Measurements from ENCODE around the gene FARP1.

Gene FARP1

GRCh38 chr13:98175043-98175442, 32.1 kb downstream of the FARP1 start:
- Mint-ChIP-seq H3K36me3 (no peaks in the 10 kb centered on the region), H3K4me1 (no peaks in the 10 kb centered on the region), H3K9me3 (peaks cover 2% of the 10 kb centered on the region), H3K4me3 (no peak overlapping the region), H3K27ac (no peak overlapping the region), H3K27me3 (peaks cover 21% of the 10 kb centered on the region)
- DNase-seq = no peak
- CTCF ChIA-PET = no interaction called here

- H3K27me3 Mint-ChIP-seq = peaks cover 23% of the 10 kb centered on the region
- H3K36me3 Mint-ChIP-seq = no peaks in the 10 kb centered on the region
- H3K27ac Mint-ChIP-seq = no peak overlapping the region
- no peak overlapping the region for H3K4me3 Mint-ChIP-seq
- H3K4me1 Mint-ChIP-seq = no peaks in the 10 kb centered on the region
- no peak for DNase-seq
- CTCF ChIA-PET = no interaction called here
- H3K9me3 Mint-ChIP-seq = peaks cover 2% of the 10 kb centered on the region
These were observed 32.9 kb downstream of the FARP1 start for GRCh38 chr13:98175823-98176222.

- Mint-ChIP-seq H3K4me3 (no peak within 1 kb of the TSS), H3K27ac (no peak within 1 kb of the TSS), H3K9me3 (peaks cover 2% of the 10 kb centered on the region), H3K27me3 (peaks cover 19% of the 10 kb centered on the region), H3K4me1 (no peaks in the 10 kb centered on the region), H3K36me3 (no peaks in the 10 kb centered on the region)
- CTCF ChIA-PET = no interaction called here
- no peak for DNase-seq
These were observed 34.1 kb downstream of the FARP1 start, which contains the start of gene RNF113B for GRCh38 chr13:98176777-98177608. Gene RNF113B (minus strand): TSS chr13:98177269. CDS start chr13:98177236, 33 bp downstream.

- Mint-ChIP-seq H3K27me3 (peaks cover 4% of the 10 kb centered on the region), H3K4me3 (no peak overlapping the region), H3K4me1 (no peaks in the 10 kb centered on the region), H3K36me3 (no peaks in the 10 kb centered on the region), H3K9me3 (peaks cover 2% of the 10 kb centered on the region), H3K27ac (no peak overlapping the region)
- DNase-seq = no peak
- CTCF ChIA-PET = no interaction called here
These were observed 37.2 kb downstream of the FARP1 start for GRCh38 chr13:98180092-98180491.

DNA sequence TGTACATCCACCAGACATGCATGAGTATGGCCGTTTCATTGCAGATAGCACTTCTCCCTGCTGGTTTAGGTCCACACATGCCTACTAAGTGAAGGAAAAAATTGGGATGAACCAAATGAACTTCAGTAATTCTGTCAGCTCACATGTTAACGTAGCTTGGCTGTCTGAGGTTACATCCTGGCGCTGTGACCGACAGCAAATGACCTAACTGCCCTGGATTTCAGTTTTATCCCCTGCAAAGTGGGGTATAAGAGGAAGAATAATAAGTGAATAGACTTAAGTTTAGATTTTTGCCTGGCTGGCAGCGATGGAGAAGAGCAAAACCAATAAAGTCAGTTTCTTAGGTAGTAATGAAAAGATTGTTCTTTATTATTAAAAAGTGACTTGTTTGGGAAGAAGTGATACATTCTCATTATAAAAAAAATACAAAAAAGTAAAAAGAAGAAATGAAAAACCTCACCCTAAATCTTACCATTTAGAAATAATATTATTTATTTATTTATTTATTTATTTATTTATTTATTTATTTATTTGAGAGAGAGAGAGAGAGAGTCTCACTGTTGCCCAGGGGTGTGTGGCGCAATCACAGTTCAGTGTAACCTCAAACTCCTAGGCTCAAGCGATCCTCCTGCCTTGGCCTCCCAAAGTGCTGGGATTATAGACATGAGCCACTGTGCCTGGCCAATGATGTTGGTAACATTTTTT, 38.4 kb downstream of the FARP1 start:
- Mint-ChIP-seq H3K4me1 (no peaks in the 10 kb centered on the region), H3K4me3 (no peak overlapping the region), H3K27ac (no peak overlapping the region), H3K9me3 (peaks cover 2% of the 10 kb centered on the region), H3K27me3 (peaks cover 4% of the 10 kb centered on the region), H3K36me3 (no peaks in the 10 kb centered on the region)
- no peak for DNase-seq
- CTCF ChIA-PET = no interaction called here

- Mint-ChIP-seq H3K27me3 (peaks cover 4% of the 10 kb centered on the region), H3K9me3 (peaks cover 2% of the 10 kb centered on the region), H3K4me3 (no peak overlapping the region), H3K36me3 (no peaks in the 10 kb centered on the region), H3K27ac (no peak overlapping the region), H3K4me1 (no peaks in the 10 kb centered on the region)
- CTCF ChIA-PET = no interaction called here
- no peak for DNase-seq
These were observed 39.3 kb downstream of the FARP1 start for GRCh38 chr13:98182153-98182552.

DNA sequence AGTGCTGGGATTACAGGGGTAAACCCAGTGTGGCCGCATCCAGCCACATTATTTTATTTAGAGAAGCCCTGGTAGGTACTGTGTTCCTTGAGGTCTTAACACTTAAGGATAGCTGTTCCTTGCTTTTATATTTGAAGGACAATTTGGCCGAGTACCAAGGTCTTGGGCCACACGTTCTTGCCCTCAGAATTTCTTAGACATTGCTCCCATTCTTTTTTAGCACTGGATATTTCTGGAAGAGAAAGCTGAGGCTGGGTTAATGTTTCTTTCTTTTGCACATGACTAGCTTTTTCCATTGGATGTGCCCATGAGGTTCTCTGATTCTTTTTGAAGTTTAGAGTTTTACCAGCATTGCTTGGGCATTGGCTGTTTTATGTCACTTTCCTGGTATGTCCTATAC, 39.7 kb downstream of the FARP1 start:
- Mint-ChIP-seq H3K27ac (no peak overlapping the region), H3K27me3 (peaks cover 4% of the 10 kb centered on the region), H3K9me3 (peaks cover 1% of the 10 kb centered on the region), H3K4me3 (no peak overlapping the region), H3K36me3 (no peaks in the 10 kb centered on the region), H3K4me1 (no peaks in the 10 kb centered on the region)
- CTCF ChIA-PET = no interaction called here
- DNase-seq = no peak

- CTCF ChIA-PET = no interaction called here
- no peak for DNase-seq
- no peaks in the 10 kb centered on the region for H3K36me3 Mint-ChIP-seq
- H3K4me1 Mint-ChIP-seq = no peaks in the 10 kb centered on the region
- H3K9me3 Mint-ChIP-seq = no peaks in the 10 kb centered on the region
- no peak overlapping the region for H3K4me3 Mint-ChIP-seq
- peaks cover 4% of the 10 kb centered on the region for H3K27me3 Mint-ChIP-seq
- no peak overlapping the region for H3K27ac Mint-ChIP-seq
These were observed 41.9 kb downstream of the FARP1 start for GRCh38 chr13:98184792-98185191.

GRCh38 chr13:98187155-98187964, 44.5 kb downstream of the FARP1 start:
- CTCF ChIA-PET = no interaction called here
- Mint-ChIP-seq H3K4me1 (no peaks in the 10 kb centered on the region), H3K27me3 (no peaks in the 10 kb centered on the region), H3K9me3 (no peaks in the 10 kb centered on the region), H3K4me3 (no peak overlapping the region), H3K27ac (no peak overlapping the region), H3K36me3 (no peaks in the 10 kb centered on the region)
- DNase-seq = no peak

- no peak for DNase-seq
- no peaks in the 10 kb centered on the region for H3K36me3 Mint-ChIP-seq
- H3K9me3 Mint-ChIP-seq = no peaks in the 10 kb centered on the region
- H3K27ac Mint-ChIP-seq = no peak overlapping the region
- CTCF ChIA-PET = no interaction called here
- H3K4me1 Mint-ChIP-seq = no peaks in the 10 kb centered on the region
- H3K4me3 Mint-ChIP-seq = no peak overlapping the region
- H3K27me3 Mint-ChIP-seq = no peaks in the 10 kb centered on the region
These were observed 45.0 kb downstream of the FARP1 start for GRCh38 chr13:98187965-98188261.

DNA sequence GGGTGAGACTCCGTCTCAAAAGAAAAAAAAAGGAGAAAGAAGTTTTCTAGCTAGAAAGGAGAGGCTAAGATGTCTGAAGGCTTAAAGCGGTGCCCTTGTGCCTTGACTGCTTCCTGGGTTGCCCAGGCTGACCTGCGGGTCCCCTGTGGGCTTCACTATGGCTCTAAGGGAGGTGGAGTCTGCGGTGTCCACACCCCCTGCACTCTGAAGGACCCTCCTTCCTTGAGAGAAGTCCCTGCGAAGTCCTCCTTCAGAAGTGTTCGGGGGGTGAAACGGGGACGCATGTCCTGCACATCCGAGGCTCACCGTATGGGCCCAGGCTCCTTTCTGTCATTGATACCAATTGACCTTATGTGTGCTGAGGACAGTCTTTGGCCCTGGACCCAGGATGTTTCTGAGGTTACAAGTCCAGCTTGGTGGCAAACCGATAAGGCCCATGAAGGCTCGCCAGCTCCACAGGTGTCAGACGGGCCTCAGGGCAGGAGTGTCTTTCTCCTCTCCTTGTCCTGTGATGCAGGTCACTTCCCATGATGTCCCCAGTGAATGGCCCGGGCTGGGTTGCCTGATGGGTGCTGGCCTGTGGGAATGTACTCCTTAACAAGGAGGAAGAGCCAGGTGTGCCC, 45.8 kb downstream of the FARP1 start:
- Mint-ChIP-seq H3K27ac (no peak overlapping the region), H3K27me3 (no peaks in the 10 kb centered on the region), H3K36me3 (no peaks in the 10 kb centered on the region), H3K9me3 (no peaks in the 10 kb centered on the region), H3K4me1 (no peaks in the 10 kb centered on the region), H3K4me3 (no peak overlapping the region)
- CTCF ChIA-PET = no interaction called here
- DNase-seq = no peak

GRCh38 chr13:98189841-98190505, 47.1 kb downstream of the FARP1 start:
- DNase-seq = no peak
- no peak overlapping the region for H3K27ac Mint-ChIP-seq
- CTCF ChIA-PET = no interaction called here
- no peaks in the 10 kb centered on the region for H3K36me3 Mint-ChIP-seq
- no peaks in the 10 kb centered on the region for H3K4me1 Mint-ChIP-seq
- no peaks in the 10 kb centered on the region for H3K27me3 Mint-ChIP-seq
- H3K4me3 Mint-ChIP-seq = no peak overlapping the region
- H3K9me3 Mint-ChIP-seq = no peaks in the 10 kb centered on the region

GRCh38 chr13:98190889-98191444, 48.1 kb downstream of the FARP1 start:
- DNase-seq = no peak
- no peaks in the 10 kb centered on the region for H3K4me1 Mint-ChIP-seq
- H3K27ac Mint-ChIP-seq = no peak overlapping the region
- H3K9me3 Mint-ChIP-seq = no peaks in the 10 kb centered on the region
- H3K27me3 Mint-ChIP-seq = no peaks in the 10 kb centered on the region
- H3K36me3 Mint-ChIP-seq = no peaks in the 10 kb centered on the region
- CTCF ChIA-PET = no interaction called here
- H3K4me3 Mint-ChIP-seq = no peak overlapping the region

DNA sequence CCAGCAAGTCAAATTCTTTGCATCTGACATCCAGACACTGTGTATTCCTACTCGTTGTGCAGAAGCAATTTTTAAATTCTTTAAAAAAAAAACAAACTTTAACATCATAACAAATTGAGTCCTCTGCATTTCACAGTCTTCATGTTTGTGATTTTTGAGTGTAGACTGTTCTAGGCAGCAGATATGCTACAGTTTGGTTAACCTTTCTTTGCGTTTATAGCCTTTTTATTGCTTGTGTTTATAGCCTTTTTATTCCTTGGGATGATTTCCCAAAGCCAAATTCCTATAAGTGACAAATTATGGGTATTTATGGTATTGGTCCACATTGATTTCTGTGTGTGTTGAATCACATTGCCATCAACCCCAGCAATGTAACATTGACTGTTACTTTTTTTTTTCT, 49.1 kb downstream of the FARP1 start:
- CTCF ChIA-PET = no interaction called here
- Mint-ChIP-seq H3K27ac (no peak overlapping the region), H3K27me3 (no peaks in the 10 kb centered on the region), H3K9me3 (no peaks in the 10 kb centered on the region), H3K36me3 (no peaks in the 10 kb centered on the region), H3K4me3 (no peak overlapping the region), H3K4me1 (no peaks in the 10 kb centered on the region)
- DNase-seq = no peak

All from activated naive CD4-positive, alpha-beta T cell treated with anti-CD3 and anti-CD28 coated beads, Interleukin-2, amount 10 ng/mL, durations not matched to agents 7 days and 5 days (primary cell).